HG03354 (cell line): ENCODE data around the gene KIF26B.
"Not testable (repeated sequence)": the region's sequence is repeated elsewhere in the genome, so short reads cannot be mapped to it uniquely, and the experiment has no call there.

ENCODE experiments used
- ATAC-seq: cut with Tn5 transposase; IDR thresholded peaks from one replicate; pipeline ENCODE4 v1.9.1; 2021; ENCODE audit warnings: mild to moderate bottlenecking; ENCODE audit not compliant: unreplicated experiment, poor library complexity, severe bottlenecking

The KIF26B gene

DNA sequence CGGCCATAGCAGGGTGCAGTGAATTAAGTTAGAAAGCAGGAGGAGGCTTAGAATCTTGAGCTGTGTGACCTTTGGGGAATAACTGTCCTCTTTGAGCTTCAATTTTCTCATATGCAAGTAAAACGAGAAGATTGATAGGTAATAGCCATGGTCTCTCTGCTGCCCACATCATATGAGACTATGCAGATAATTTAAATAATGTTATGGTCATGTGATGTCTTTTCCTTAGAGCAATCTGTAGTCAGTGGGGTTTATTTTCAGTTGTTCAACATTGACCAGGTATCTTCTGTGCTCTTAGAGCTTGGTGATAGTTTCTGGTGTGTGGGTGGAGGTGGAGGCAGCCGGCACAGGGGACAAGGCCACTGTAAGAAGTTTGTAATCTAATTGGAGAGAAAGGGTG is 537.1 kb downstream of the KIF26B start:
- ATAC-seq: no peak

DNA sequence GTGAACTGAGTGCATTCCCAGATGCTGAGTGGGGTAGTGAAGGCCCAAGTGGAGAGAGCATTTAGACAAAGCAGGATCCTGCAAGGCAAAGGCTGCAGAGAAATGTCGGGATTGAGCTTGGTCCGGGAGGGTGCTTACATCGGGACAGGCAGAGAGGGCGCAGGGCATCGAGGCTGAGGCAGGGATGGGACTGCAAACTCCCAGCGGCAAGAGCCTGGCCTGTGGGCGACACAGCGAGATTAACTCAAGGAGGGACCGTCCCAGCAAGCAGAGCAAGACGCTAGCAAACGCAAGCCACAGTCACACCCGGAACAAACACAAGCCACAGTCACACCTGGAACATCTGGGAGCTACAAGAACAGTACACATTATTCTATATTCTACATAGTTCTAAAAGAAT is 537.5 kb downstream of the KIF26B start:
- no peak for ATAC-seq

DNA sequence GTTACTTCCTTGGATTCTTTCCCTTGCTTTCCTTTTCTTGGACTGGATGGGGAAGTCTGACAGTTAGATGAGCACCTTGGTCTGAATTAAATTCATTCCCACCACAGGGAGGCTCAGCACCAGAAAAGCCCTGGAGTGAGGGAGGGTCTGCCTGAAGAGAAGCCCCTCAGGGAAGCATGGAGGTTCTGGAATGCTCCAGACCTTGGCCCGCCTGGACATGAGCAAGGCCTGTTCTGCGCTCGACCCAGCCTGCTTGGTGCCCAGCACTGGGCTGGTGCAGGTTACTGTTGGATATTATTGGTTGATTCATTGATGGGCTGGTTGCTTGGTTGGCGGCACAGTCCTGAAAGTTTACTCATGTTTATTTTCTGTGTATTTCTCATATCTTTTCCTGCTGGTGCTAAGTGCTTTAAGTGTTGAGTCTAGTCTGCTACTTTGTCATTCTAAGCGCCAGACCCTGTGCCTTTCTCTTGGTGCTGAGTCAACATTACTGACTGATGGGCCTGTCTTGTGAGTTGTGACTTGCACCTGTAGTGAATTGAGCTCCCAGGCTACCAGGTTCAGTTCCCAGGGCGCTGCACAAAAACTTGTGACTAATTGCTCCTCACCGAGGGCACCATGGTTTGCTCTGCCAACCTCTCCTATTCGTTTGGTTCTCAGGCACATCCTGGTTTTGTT is 538.5 kb downstream of the KIF26B start:
- no peak for ATAC-seq

DNA sequence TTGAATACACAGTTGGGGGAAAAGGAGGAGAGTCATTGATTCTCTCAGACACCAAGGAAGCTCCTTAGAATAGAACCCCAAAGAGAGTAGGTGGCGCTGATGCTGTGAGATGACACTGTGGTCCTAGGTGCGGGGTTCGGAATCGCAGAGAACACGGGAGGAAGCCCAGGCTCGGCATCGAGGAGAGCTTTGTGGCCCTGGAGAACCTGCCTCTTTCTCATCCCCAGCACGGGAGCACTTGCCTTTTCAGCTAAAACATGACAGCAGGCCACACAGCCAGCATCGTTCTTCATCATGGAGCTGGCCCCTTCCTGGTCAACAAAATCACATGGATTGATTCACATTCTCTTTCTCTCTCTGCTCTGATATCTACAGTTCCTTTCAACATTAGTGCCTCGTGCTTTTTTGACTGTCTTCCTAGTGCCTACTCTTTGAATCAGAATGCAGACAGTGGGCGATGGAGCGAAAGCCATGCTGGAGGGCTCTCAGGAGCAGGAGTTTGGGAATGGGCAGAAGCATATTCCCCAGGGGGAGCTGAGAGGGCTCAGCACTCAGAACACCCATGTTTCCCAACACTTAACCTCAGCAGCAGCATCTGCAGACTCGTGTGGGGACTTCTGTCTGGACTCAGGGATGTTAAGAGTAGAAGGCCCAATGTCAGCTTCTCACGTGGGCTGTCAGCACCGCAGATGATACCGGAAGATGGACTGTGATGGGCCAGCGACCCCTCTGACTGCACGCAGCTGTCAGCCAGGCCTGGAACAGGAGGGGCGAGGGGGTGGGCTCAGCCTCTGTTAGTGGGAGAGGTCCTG is 539.4 kb downstream of the KIF26B start:
- no peak for ATAC-seq

DNA sequence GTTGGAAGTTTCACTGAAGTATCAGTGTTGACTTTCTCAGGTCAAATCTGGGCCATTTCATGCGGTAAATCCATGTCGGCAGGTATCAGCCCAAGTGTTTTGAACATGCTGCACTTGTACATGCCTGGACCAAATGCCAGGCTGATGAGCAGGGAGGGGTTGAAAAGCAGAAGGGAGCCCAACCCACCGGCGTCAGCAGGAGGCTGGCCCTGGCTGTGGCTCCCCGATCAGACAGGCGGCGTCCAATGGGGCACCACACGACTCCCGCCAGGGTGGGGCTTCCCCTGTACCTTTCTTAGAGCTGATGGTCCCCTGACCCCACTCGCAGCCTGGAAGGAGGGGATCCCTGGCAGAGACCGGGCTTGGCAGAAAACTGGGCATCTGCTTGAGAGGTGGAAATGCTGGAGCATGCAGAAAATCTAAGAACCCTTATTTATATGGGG is 540.0 kb downstream of the KIF26B start:
- ATAC-seq: no peak

DNA sequence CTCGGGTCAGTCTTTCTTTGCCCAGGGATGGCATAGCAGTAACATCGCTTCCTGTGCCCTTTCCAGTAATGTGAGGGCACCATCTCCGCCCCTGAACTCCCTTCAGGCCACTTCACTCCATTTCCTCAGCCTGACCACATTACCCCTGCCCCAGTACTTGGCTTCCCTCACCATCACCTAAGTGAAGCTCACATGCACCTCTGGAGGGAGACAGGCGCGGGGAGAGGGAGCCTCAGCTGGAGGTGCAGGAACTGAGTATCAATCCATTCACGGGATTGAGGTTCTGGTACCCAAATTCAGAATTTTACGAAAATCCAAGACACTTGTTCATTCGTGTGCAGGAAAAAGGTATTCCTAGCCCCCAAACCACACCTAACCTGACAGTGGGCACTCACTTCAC is 540.4 kb downstream of the KIF26B start:
- ATAC-seq: no peak

DNA sequence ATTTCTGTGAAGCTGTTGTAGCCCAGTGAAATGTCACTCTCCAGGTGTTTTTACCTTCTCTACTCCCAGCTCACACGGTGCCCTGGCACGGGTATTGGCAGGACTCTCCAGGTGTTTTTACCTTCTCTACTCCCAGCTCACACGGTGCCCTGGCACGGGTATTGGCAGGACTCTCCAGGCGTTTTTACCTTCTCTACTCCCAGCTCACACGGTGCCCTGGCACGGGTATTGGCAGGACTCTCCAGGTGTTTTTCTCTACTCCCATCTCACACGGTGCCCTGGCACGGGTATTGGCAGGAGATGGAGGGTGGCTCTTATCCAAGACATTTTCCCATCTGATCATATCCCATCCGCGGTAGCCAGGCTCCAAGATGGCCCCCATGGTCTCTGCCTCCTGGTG is 540.9 kb downstream of the KIF26B start:
- not testable (repeated sequence) for ATAC-seq

DNA sequence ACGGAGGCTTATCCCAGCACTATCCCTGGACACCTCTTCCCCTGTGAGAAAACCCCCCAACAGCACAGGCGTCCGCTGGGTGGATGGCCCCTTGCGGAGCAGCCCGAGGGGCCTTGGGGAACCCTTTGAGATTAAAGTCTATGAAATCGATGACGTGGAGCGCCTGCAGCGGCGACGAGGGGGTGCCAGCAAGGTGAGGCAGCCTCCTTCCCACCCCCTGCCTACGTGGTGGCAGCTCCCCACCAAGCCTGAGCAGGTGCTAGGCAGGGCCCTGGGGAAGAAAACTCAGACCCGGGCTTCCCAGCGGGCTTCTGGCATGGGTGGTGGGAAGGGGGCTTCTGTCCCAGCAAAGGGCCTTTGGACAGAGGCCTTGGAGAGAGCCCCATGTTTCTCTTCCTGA is 543.3 kb downstream of the KIF26B start:
- no peak for ATAC-seq

DNA sequence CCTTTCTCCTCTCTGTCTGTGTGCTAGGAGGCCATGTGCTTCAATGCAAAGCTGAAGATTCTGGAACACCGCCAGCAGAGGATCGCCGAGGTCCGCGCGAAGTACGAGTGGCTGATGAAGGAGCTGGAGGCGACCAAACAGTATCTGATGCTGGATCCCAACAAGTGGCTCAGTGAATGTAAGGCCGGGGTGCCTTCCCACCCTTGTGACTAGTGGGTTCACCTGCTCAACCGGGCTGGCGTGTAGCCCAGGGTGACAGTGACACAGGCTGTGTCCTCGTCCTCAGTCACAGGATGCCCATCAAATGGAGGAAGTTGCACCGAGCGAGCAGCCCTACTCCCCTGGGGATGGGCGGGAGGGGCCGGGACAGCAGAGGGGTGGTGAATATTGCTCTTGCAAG is 544.1 kb downstream of the KIF26B start:
- ATAC-seq: no peak

DNA sequence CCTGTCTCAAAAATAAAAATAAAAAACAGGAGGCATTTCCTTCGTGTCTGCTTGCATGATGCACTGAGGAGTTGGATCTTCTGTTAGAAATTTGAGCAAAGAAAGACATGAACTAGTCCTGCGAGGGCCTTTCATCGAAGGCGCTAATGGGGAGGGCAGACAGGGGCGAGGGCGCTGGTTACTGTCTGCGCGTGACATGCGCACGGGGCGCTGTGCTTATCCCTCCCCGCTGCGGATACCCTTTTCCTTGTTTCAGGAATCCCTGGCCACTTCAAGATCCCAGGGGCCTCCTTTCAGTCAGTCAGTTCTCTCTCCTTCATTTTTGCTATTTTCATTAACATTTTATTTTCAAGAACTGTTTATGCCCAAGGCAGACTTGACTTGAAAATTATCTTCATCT is 545.8 kb downstream of the KIF26B start:
- ATAC-seq: no peak

DNA sequence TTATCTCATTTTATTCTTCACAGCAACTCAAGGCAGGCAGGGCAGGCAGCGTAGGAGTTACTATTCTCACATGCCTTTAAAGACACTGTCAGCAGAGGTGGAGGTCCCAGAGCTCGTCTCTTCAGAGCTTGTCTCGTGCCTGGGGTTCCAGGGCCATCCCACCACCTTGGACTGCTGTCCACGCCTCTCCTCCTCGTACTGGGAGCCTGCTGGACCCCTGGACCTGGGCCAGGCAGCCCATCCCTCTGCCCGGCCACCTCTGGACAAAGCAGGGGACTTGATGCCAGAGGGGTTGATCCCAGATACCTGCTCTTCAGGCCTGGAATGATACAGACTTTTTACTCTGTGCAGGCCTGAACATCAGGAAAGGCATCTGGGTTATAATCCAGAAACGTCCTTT is 546.8 kb downstream of the KIF26B start:
- ATAC-seq: no peak

DNA sequence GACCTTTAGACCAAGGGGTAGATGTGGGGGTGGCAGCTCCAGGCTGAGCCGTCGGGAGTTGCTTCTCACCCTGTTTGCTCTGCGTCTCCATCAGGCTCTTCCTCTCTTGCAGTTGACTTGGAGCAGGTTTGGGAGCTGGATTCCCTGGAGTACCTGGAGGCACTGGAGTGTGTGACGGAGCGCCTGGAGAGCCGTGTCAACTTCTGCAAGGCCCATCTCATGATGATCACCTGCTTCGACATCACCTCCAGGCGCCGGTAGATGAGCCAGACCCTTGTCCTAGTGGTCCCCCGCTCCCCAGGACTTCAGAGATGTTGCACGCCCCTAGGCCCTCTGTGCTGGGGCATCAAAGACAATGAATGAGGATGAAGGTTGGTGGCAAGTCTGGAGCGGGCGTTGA is 547.6 kb downstream of the KIF26B start:
- ATAC-seq: no peak

DNA sequence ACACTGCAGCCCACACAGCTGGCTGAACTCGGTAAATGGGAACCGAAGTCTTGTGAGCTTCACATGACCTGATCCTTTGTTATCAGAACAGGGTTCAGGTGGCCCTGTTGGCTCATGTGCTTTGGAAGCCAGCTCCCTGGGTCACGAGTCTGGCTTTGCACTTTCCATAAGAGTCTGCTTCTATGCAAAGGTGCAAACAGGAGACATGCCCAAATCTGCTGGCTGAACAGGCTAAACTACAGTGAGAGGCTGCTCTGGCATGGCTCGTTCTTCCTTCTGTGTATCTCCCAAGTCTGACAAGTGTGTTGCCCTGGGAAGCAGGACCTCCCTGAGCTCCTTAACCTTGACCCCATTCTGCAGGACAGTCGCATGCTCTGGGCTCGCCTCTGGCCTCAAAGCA is 549.6 kb downstream of the KIF26B start:
- no peak for ATAC-seq

DNA sequence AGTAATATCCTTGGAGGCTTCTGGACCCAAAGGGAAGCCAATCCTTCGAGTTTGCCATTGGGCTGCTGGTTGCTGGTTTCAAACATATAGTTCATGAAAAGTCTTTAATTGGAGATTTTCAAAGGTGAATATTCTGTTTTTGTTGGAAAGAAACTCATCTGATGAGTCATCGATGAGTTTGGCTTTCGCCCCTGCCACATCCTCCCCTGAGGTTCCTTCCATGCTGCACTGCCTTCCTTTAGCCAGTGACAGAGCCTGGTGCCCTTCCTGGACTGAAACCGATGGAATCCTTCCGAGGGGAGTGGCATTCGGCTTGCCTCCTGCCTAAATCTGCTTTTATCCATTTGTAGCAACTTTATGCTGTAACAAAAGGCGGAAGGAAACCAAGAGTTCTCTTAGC is 550.0 kb downstream of the KIF26B start:
- ATAC-seq: no peak

DNA sequence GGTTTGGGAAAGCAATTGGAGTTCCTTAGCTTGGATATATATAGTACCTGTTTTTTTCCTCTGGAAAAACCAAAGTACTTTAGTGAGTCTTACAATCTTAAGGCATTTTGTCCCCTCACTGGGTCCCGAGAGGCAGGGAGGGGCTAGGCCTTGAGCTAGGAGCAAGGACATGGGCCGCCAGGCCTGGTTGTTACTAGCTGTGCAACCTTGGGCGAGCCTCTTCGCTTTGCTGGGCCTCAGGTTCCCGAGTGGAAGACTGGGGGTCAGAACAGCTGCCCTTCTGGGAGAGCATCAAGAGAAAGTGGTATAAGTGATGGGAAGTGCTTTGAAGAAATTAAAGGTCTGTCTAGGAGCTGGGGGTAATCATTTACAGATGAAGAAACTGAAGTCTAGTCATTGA is 553.2 kb downstream of the KIF26B start:
- ATAC-seq: no peak

DNA sequence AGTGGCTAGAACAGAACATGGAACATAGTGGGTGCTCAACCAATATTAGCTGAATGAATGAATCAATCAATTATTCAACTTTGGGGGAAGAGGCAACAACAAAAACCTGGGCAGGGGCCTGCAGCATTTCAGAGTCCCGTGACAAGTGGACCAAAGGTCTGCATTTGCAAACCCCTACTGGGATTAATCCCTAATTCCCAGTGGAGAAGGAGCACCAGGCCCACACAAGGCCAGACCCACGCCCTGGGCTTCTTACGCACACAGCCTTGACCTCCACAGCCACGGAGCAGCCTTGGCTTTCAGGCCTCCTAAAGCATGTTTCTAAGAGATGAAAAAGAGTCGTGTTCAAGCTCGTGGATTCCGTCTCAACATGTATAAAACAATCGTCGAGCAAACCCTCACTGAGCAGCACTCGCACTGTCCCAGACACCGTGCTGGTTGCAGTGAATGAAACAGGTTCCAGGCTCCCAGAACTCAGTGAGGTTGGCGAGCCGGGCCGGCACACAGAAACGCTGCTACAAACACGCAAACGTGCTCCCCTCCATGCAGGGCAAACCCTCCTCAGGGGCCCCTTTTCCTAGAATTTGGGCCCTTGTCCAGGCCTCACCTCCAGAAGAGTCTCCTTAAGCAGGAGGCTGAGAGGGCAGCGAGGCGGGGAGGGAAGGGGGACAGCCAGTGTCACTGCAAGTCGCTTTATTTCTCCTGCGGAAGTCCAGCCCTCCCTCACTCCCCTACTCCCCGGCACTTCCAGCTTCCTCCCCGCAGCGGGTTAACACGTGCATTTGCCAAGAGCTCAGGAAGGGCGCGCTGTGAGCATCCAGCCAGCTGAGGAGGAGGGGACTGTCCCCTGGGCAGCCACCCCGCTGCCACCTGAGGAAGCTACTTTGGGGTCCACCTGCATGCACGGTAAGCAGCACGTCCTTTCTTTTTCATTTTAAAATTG is 556.4 kb downstream of the KIF26B start:
- ATAC-seq: no peak

DNA sequence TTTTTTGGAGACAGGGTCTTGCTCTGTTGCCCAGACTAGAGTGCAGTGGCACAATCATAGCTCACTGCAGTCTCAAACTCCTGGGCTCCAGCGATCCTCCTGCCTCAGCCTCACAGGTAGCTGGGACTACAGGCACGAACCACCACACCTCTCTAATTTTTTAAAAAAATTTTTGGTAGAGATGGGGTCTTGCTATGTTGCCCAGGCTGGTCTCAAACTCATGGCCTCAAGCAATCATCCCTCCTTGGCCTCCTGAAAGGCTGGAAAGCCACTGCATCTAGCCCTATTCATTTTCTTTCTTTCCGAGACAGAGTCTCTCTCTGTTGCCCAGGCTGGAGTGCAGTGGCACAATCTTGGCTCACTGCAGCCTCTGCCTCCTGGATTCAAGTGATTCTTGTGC is 559.2 kb downstream of the KIF26B start:
- not testable (repeated sequence) for ATAC-seq

DNA sequence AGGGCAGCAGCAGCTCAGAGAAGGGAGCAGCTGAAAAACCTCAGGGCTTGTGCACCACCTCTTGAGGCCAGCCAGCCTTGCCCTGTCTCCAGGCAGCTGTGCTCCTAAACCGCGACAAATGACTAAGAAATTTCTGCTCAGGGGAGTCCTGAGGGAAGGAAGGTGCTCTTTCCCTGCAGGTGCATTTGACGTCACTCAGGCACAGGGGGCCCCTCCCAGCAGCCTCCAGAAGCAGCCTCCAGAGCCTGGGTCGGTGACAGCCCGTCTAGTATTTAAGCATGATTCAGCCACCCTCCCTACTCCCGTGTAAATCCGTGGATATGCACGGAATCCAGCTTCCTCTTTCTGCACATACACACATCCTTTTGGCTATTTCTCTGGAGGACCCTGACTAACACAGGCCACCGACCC is 560.5 kb downstream of the KIF26B start:
- ATAC-seq: no peak

DNA sequence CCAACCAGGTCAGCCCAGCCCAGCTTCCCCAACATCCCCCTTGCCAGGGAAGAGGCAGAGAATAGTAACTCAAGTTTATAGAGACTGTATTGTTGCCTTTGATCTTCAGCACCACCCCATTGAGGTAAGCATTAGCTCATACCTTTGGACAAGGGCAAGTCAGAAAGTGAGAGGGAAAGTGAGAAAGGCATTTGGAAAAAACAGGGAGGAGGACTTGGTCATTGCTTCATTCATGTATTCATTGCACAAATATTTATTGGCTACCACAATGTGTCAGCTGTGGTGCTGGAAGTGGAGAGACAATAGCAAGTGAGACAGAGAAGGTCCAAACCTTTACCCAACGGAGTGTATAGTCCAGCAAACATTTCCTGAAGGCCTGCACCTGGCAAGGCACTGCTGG is 561.2 kb downstream of the KIF26B start:
- ATAC-seq: no peak

DNA sequence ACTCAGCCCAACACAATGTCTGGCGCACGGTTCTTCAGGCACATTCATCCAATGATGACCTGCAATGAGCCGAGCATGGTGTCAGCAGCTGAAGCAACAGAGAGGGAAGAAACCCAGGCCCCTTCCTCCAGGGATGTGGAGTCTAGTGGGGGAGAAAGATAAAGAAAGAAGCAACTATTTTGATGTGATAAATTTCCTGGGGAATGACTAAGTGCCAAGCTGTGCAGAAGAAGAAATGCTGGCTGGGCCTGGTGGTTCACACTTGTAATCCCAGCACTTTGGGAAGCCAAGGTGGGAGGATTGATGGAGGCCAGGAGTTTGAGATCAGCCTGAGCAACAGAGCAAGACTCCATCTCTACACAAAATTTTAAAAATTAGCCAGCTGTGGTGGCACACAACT is 561.8 kb downstream of the KIF26B start:
- ATAC-seq: no peak
